Thyroid gland (tissue), 4 donors: ENCODE results near the gene EPB41L1. TPM values are rescaled to one million over a fixed set of nuclear protein-coding genes. Genes with fewer than 3 reads are reported as not detected.

Experiments
- DNase-seq, 2 donors: peaks; one replicate each; pipeline ENCODE4 v3.0.0-alpha.2; 2019
- H3K27ac ChIP-seq, 3 donors: fragments of 200-600 bp; sonication (generic); 1 replicate in 2 of 3; 2 replicates in 1 of 3; pipeline ENCODE4 v1.5.1; 2016 to 2019; ENCODE audit warnings: mild to moderate bottlenecking in 1 of 3, moderate library complexity in 1 of 3
- H3K27me3 ChIP-seq: fragments of 200-600 bp; sonication (generic); one replicate; pipeline ENCODE4 v1.5.1; 2019
- H3K36me3 ChIP-seq, 2 donors: fragments of 200-600 bp; sonication (generic); one replicate each; pipeline ENCODE4 v1.5.1; 2016 to 2019
- H3K4me1 ChIP-seq, 2 donors: fragments of 200-600 bp; sonication (generic); one replicate each; pipeline ENCODE4 v1.5.1; 2017 to 2019
- H3K4me3 ChIP-seq, 3 donors: fragments of 200-600 bp; sonication (generic); replicated peaks in 1 of 3; 1 replicate in 2 of 3; 2 replicates in 1 of 3; pipeline ENCODE4 v1.5.1; 2016; ENCODE audit warnings: mild to moderate bottlenecking in 1 of 3
- H3K9me3 ChIP-seq: fragments of 200-600 bp; sonication (generic); one replicate; pipeline ENCODE4 v1.5.1; 2017
- POLR2A ChIP-seq, 2 donors: fragments of 450-650 bp; IDR thresholded peaks; one replicate each; pipeline ENCODE4 v1.6.1; 2017; ENCODE audit warnings: antibody characterized with exemption in 2 of 2, mild to moderate bottlenecking in 2 of 2, moderate library complexity in 1 of 2
- WGBS, 2 donors: methylation state at CpG; one replicate each; pipeline ENCODE4 v1.1.5; 2017; 5-methylcytosine and 5-hydroxymethylcytosine counted together
- intact Hi-C: fragments of 100-400 bp; cut with DNase I; formaldehyde crosslinking; loops from one replicate; pipeline ENCODE4 v1.15.1; 2023
- total RNA-seq, 4 donors: library from RNA; depleted of rRNA; stranded (reverse); fragments of >200 nt; gene quantifications; one replicate each; pipeline ENCODE4 v1.2.3, GENCODE V29; 2016
- TF ChIP-seq, protein P1 (sequence below), 6 experiments: fragments of 200-600 bp in 3 of 6; fragments of 450-650 bp in 3 of 6; sonication (generic) in 3 of 6; IDR thresholded peaks; one replicate each; pipeline ENCODE4 v1.5.1; 2016 to 2019; ENCODE audit warnings: antibody characterized with exemption in 6 of 6, mild to moderate bottlenecking in 2 of 6, inconsistent platforms in 1 of 6, moderate library complexity in 1 of 6

Gene EPB41L1
- total RNA-seq, 4 donors from 2014 or later: 15.4 to 75.2 (median 42.3) TPM

DNA sequence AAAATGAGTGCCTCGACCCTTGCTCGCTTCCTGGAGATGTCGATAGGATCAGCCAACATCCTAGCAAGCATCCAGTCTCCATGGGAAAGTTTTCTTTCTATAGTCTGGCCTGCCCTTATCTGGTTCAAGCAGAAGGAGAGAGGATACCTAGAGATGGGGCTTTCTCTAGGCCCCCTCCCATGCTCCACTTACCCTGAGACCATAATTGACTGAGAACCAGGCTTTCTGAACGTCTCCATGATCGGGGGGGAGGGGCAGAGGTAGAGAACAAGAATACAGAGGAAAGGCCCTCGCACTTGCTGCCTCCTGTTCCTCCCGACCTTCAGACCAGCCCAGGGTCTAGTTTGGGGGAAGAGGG is 31.6 kb upstream of the EPB41L1 start:
- no peak for DNase-seq
- intact Hi-C loops: no loop called here
- no peak for TF ChIP-seq POLR2A (IDR thresholded peaks at IDR 0.05)
- Histone ChIP-seq H3K9me3 (no peaks in the 10 kb centered on the region), H3K36me3 (no peaks in the 10 kb centered on the region), H3K4me1 (peaks cover 11 to 12% of the 10 kb centered on the region in 2 donors), H3K4me3 (no peak overlapping the region), H3K27me3 (no peaks in the 10 kb centered on the region), H3K27ac (no peak overlapping the region)
- 81 to 87% methylated on average over 7 of the region's 7 CpGs for WGBS, 2 donors

DNA sequence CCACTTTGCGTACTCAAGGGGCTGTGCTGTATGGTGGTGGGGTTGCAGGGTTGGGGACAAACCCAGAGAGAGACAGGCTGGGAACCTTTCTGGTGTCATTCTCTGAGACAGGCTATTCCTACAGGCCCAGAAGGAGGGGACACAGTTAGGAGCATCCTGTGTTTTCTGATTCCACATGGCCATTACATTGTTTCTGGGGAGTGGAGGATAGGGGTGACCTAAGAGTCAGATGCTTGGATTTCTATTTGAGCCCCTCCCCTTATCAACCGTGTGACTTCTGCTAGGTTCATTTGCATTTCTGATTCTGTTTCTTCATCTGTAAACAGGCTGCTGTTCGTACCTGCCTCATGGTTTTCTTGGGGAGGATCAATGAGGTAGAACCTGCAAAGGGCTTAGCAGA is 29.4 kb upstream of the EPB41L1 start:
- Histone ChIP-seq H3K27me3 (no peaks in the 10 kb centered on the region), H3K9me3 (no peaks in the 10 kb centered on the region), H3K36me3 (no peaks in the 10 kb centered on the region), H3K4me3 (no peak overlapping the region), H3K4me1 (peaks cover 11 to 12% of the 10 kb centered on the region in 2 donors), H3K27ac (no peak overlapping the region)
- intact Hi-C loops: no loop called here
- 64 to 73% methylated on average over 3 of the region's 3 CpGs for WGBS, 2 donors
- TF ChIP-seq, protein P1, sequence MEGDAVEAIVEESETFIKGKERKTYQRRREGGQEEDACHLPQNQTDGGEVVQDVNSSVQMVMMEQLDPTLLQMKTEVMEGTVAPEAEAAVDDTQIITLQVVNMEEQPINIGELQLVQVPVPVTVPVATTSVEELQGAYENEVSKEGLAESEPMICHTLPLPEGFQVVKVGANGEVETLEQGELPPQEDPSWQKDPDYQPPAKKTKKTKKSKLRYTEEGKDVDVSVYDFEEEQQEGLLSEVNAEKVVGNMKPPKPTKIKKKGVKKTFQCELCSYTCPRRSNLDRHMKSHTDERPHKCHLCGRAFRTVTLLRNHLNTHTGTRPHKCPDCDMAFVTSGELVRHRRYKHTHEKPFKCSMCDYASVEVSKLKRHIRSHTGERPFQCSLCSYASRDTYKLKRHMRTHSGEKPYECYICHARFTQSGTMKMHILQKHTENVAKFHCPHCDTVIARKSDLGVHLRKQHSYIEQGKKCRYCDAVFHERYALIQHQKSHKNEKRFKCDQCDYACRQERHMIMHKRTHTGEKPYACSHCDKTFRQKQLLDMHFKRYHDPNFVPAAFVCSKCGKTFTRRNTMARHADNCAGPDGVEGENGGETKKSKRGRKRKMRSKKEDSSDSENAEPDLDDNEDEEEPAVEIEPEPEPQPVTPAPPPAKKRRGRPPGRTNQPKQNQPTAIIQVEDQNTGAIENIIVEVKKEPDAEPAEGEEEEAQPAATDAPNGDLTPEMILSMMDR (IDR thresholded peaks at IDR 0.05): no peak
- no peak for TF ChIP-seq POLR2A (IDR thresholded peaks at IDR 0.05)
- DNase-seq: no peak

DNA sequence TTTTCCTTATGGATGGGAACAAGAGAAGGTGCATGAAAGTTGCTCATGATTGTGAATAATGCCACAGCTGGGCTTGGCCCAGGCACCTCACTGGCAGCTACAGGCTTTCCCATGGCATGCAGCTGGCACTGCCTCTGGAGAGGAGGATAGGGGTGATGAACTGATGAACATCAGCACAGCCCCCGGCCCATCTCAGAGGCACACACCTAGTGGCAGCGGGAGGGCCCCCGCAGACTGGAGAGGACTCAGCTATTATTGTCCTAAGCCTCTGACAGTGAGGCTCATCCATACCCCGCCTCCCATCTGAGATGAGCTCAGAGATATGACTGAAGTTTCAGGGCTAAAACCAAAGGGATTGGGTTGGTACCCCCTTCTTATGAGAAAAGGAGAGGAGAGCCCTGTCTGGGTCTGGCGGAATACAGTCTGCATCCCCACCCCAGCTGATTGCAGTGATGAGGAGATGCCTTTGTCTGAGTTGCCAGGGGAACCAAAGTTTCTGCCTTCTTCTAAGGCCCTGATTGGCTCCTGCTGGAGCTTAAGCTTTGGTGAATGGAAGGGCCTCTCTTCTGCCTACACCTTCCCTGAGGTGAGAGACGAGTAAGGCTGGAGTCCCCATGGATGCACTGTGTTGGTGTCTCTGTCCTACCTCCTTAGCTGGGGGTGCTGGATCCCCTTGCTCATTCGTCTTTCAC is 27.6 kb upstream of the EPB41L1 start:
- Histone ChIP-seq H3K27ac (no peak overlapping the region), H3K9me3 (no peaks in the 10 kb centered on the region), H3K4me3 (no peak overlapping the region), H3K36me3 (no peaks in the 10 kb centered on the region), H3K27me3 (no peaks in the 10 kb centered on the region), H3K4me1 (peaks cover 10% of the 10 kb centered on the region in 2 donors)
- intact Hi-C loops: no loop called here
- no peak for DNase-seq
- WGBS, 2 donors: 86 to 92% methylated on average over 5 to 7 of the region's 7 CpGs
- TF ChIP-seq POLR2A (IDR thresholded peaks at IDR 0.05): no peak
- TF ChIP-seq, protein P1 (IDR thresholded peaks at IDR 0.05): no peak

DNA sequence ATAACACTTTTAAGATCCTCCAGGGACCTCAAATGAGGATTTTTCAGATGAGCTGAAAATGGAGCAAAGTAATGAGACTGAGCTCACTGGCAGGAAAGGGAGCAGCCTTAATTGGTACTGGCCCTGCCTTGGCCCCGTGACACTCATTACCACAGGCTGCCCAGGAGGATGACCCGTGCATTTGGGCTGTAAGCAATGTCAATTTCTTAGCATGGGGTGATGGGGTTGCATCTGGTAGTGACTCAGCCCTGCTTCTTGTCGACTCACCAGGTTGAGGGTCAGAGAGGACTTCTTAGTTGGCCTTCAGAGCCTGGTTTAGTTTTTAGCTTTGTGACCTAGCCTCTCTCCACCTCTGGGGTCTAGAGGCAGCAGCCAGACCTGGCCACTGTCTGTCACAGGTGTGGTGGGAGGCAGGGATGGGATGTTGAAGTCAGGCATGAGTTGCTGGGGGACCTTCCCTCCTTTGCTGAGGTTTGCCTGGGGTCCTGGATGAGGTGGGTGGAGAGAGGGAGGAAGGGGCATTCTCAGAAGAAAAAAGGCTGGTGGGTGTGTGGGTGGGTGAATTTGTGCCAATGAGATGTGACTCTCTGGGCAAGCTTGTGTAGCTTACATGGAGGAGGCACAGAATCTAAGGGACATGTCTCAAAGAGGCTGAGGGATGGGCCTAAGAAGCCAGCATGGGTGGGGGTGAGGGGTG is 25.9 kb upstream of the EPB41L1 start:
- H3K27ac ChIP-seq: no peak overlapping the region
- H3K27me3 ChIP-seq: no peaks in the 10 kb centered on the region
- TF ChIP-seq, protein P1 (IDR thresholded peaks at IDR 0.05): no peak
- no peak for TF ChIP-seq POLR2A (IDR thresholded peaks at IDR 0.05)
- DNase-seq: no peak
- 59 to 69% methylated on average over 3 of the region's 3 CpGs for WGBS, 2 donors
- intact Hi-C loops: no loop called here
- H3K36me3 ChIP-seq: no peaks in the 10 kb centered on the region
- no peaks in the 10 kb centered on the region for H3K9me3 ChIP-seq
- H3K4me1 ChIP-seq: peaks cover 8 to 10% of the 10 kb centered on the region in 2 donors
- H3K4me3 ChIP-seq: no peak overlapping the region

DNA sequence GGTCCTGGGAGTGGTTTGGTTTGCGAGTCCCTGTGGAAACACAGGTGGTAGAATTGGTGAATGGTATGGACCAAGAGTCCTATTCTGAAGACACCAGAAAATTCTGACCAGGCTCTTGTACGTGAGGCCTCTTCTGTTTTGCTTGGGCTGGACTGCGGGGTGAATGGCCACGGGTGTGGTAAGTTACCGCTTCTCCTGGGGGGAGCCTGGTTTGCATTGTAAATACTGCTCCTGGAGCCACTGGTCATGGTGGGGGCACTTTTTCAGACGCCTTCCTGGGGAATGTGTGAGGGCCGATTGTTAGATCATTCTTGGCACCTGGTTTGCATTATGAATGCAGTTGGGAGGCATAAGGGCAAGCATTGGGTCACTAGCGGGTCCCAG is 25.4 kb upstream of the EPB41L1 start:
- H3K27me3 ChIP-seq: no peaks in the 10 kb centered on the region
- no peaks in the 10 kb centered on the region for H3K36me3 ChIP-seq
- no peak for TF ChIP-seq POLR2A (IDR thresholded peaks at IDR 0.05)
- TF ChIP-seq, protein P1 (IDR thresholded peaks at IDR 0.05): no peak
- H3K4me3 ChIP-seq: no peak overlapping the region
- no peaks in the 10 kb centered on the region for H3K9me3 ChIP-seq
- DNase-seq: no peak
- H3K27ac ChIP-seq: no peak overlapping the region
- WGBS, 2 donors: 83 to 86% methylated on average over 8 of the region's 8 CpGs
- intact Hi-C loops: no loop called here
- peaks cover 8 to 10% of the 10 kb centered on the region in 2 donors for H3K4me1 ChIP-seq
